Ovary (tissue), 3 donors: Measurements from ENCODE around the gene LSMEM2.

Experiments used
- CTCF ChIP-seq, 3 donors: fragments of 450-650 bp in 2 of 3; fragments of 200-600 bp in 1 of 3; IDR thresholded peaks; one replicate each; pipeline versions ENCODE4 v1.5.1 to v1.8.0; 2016 to 2022; ENCODE audit warnings: antibody characterized with exemption in 3 of 3, mild to moderate bottlenecking in 1 of 3
- EP300 ChIP-seq: sonication (generic); formaldehyde crosslinking; IDR thresholded peaks from one replicate; pipeline ENCODE4 v1.6.1; 2017; ENCODE audit warnings: antibody characterized with exemption
- POLR2A ChIP-seq: fragments of 450-650 bp; IDR thresholded peaks from one replicate; pipeline ENCODE4 v1.6.1; 2017; ENCODE audit warnings: antibody characterized with exemption, mild to moderate bottlenecking, moderate library complexity
- donor health status: DM: no; HTN: no; CAD: no.

GRCh38 chr3:50324351-50325112, 45.6 kb downstream of the LSMEM2 start:
- peak; percentile 41 to 70 (median 64) for TF ChIP-seq CTCF (IDR thresholded peaks at IDR 0.05)
- TF ChIP-seq EP300 = no peak
- TF ChIP-seq POLR2A = no peak
